ENCODE data around the gene SH3RF3.

DNA sequence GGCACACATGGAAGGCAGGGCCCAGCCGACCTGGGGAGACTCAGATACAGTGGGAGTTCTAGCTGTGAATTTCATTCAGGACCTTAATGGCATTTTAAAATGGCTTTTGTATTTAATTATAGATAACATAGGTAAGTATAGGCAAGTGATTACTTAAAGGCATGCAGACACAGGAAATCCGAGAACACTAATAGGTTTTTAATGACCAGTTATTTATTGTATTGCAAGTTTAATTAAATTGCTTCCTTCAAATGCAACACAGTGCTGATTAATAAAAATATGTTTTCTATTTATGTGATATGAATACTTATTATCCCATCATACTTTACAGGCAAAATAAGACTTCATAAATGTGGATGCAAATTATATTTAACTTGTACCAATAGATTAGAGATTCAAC is 19.7 kb upstream of the SH3RF3 start:
- TF ChIP-seq TAF1 (IDR thresholded peaks at IDR 0.05; ENCODE audit: borderline replicate concordance, insufficient read depth, low read length): no peak
- TF ChIP-seq POLR2AphosphoS5 (IDR thresholded peaks at IDR 0.05; ENCODE audit: low read depth, low read length): no peak
- TF ChIP-seq, protein P1, sequence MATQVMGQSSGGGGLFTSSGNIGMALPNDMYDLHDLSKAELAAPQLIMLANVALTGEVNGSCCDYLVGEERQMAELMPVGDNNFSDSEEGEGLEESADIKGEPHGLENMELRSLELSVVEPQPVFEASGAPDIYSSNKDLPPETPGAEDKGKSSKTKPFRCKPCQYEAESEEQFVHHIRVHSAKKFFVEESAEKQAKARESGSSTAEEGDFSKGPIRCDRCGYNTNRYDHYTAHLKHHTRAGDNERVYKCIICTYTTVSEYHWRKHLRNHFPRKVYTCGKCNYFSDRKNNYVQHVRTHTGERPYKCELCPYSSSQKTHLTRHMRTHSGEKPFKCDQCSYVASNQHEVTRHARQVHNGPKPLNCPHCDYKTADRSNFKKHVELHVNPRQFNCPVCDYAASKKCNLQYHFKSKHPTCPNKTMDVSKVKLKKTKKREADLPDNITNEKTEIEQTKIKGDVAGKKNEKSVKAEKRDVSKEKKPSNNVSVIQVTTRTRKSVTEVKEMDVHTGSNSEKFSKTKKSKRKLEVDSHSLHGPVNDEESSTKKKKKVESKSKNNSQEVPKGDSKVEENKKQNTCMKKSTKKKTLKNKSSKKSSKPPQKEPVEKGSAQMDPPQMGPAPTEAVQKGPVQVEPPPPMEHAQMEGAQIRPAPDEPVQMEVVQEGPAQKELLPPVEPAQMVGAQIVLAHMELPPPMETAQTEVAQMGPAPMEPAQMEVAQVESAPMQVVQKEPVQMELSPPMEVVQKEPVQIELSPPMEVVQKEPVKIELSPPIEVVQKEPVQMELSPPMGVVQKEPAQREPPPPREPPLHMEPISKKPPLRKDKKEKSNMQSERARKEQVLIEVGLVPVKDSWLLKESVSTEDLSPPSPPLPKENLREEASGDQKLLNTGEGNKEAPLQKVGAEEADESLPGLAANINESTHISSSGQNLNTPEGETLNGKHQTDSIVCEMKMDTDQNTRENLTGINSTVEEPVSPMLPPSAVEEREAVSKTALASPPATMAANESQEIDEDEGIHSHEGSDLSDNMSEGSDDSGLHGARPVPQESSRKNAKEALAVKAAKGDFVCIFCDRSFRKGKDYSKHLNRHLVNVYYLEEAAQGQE (IDR thresholded peaks at IDR 0.05; ENCODE audit: insufficient read depth in 1 of 2, low read depth in 2 of 2, low read length in 2 of 2): no peak
- no peak for TF ChIP-seq FOXP2 (optimal IDR thresholded peaks at IDR 0.05; ENCODE audit: borderline replicate concordance, extremely low read depth, extremely low read length, insufficient read depth)
